ENCODE measurements around the gene ECI2. TPM values are rescaled to one million over a fixed set of nuclear protein-coding genes. Genes with fewer than 3 reads are reported as not detected.

The ECI2 gene
- total RNA-seq, 1 experiment from 2014 or later: 143 TPM

DNA sequence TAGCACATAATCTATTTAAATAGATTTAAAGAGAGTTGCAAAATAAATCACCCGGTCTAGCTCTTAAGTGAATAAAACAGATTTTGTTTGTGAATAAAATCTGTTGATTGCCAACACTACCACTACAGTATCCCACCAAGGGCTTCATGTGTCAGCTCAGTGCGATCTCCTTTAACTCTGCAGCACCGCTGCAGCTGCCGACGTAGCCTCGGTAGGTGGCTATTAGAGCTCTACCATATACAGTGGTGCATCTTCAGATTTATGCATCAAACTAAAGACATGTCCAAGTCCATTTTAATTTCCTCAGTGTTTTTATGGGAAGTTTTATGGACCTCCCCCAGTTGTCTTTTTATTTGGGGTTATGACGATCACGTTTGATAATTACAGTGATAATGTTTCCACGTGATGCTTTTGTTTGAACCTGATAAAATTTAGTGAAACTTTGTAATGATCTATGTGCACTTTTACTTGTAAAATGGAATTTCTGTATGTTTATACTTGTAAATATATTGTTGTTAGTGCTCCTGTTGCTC lies 26.7 kb downstream of the ECI2 start:
- DNase-seq (no peak), ATAC-seq (no peak)
- Histone ChIP-seq H3K79me2 (ENCODE audit: low read length) (no peaks in the 10 kb centered on the region), H3K9me2 (replicated peaks; ENCODE audit: low read length) (no peaks in the 10 kb centered on the region), H2AFZ (ENCODE audit: low read length) (peak overlapping the region; percentile 25; the same call in 1 of the 2 replicates), H3K9me3 (ENCODE audit: low read length) (peaks cover 3% of the 10 kb centered on the region; the same call in 1 of the 2 replicates), H3K27ac (ENCODE audit: low read length) (no peak overlapping the region), H3K4me3 (ENCODE audit: low read length) (no peak overlapping the region), H3F3A (ENCODE audit: low read length, unreplicated experiment) (no peaks in the 10 kb centered on the region), H4K20me1 (ENCODE audit: low read length) (no peaks in the 10 kb centered on the region), H3K9ac (ENCODE audit: low read length) (no peak overlapping the region), H3K27me3 (ENCODE audit: low read length) (no peaks in the 10 kb centered on the region), H3K4me1 (ENCODE audit: insufficient read depth, low read length) (peaks cover 27% of the 10 kb centered on the region), H3K4me2 (ENCODE audit: low read length) (peak overlapping the region; percentile 14; the same call in 1 of the 2 replicates), H3K36me3 (ENCODE audit: low read depth, low read length) (no peaks in the 10 kb centered on the region)
- no TSS peak for BruUV-seq (replicated peaks)
- CTCF ChIA-PET: no interaction called here
- TF ChIP-seq, protein P1, sequence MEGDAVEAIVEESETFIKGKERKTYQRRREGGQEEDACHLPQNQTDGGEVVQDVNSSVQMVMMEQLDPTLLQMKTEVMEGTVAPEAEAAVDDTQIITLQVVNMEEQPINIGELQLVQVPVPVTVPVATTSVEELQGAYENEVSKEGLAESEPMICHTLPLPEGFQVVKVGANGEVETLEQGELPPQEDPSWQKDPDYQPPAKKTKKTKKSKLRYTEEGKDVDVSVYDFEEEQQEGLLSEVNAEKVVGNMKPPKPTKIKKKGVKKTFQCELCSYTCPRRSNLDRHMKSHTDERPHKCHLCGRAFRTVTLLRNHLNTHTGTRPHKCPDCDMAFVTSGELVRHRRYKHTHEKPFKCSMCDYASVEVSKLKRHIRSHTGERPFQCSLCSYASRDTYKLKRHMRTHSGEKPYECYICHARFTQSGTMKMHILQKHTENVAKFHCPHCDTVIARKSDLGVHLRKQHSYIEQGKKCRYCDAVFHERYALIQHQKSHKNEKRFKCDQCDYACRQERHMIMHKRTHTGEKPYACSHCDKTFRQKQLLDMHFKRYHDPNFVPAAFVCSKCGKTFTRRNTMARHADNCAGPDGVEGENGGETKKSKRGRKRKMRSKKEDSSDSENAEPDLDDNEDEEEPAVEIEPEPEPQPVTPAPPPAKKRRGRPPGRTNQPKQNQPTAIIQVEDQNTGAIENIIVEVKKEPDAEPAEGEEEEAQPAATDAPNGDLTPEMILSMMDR (conservative IDR thresholded peaks at IDR 0.05; ENCODE audit: low read depth, low read length): no peak
- TF ChIP-seq EZH2phosphoT487 (IDR thresholded peaks at IDR 0.05; ENCODE audit: borderline replicate concordance, low read length) (no peak), EZH2 (IDR thresholded peaks at IDR 0.05; ENCODE audit: low read length, unreplicated experiment) (no peak)
- POLR2A ChIA-PET (ENCODE audit: unreplicated experiment): no interaction called here
- intact Hi-C loops (cut with micrococcal nuclease): no loop called here

DNA sequence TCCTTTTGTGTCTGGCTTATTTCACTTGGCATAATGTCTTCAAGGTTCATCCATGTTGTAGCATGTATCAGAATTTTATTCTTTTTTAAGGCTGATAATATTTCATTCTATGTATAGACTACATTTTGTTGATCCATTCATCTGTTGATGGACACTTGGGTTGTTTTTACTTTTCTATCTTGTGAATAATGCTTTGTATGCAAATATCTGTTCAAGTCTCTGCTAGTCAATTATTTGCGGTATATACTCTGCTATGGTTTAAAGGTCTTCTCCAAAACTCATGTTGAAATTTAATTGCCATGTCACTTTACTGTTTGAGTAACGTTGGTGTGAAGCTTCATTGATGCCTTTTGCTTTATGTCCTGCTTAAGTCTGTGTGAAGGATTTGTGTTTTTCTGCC lies 27.5 kb downstream of the ECI2 start:
- intact Hi-C loops (cut with micrococcal nuclease): no loop called here
- Histone ChIP-seq H3K79me2 (ENCODE audit: low read length) (no peaks in the 10 kb centered on the region), H3K27ac (ENCODE audit: low read length) (no peak overlapping the region), H3K9me2 (replicated peaks; ENCODE audit: low read length) (no peaks in the 10 kb centered on the region), H3K9me3 (ENCODE audit: low read length) (peaks cover 3% of the 10 kb centered on the region; the same call in 1 of the 2 replicates), H3K36me3 (ENCODE audit: low read depth, low read length) (no peaks in the 10 kb centered on the region), H2AFZ (ENCODE audit: low read length) (no peak overlapping the region), H3K27me3 (ENCODE audit: low read length) (no peaks in the 10 kb centered on the region), H4K20me1 (ENCODE audit: low read length) (no peaks in the 10 kb centered on the region), H3K4me1 (ENCODE audit: insufficient read depth, low read length) (peaks cover 27% of the 10 kb centered on the region), H3K4me2 (ENCODE audit: low read length) (no peak overlapping the region), H3F3A (ENCODE audit: low read length, unreplicated experiment) (no peaks in the 10 kb centered on the region), H3K4me3 (ENCODE audit: low read length) (no peak overlapping the region), H3K9ac (ENCODE audit: low read length) (no peak overlapping the region)
- DNase-seq (no peak), ATAC-seq (no peak)
- CTCF ChIA-PET: no interaction called here
- BruUV-seq (replicated peaks): no TSS peak
- POLR2A ChIA-PET (ENCODE audit: unreplicated experiment): no interaction called here
- TF ChIP-seq EZH2 (IDR thresholded peaks at IDR 0.05; ENCODE audit: low read length, unreplicated experiment): no peak
- no peak for TF ChIP-seq EZH2phosphoT487 (IDR thresholded peaks at IDR 0.05; ENCODE audit: borderline replicate concordance, low read length)
- TF ChIP-seq, protein P1 (conservative IDR thresholded peaks at IDR 0.05; ENCODE audit: low read depth, low read length): no peak

DNA sequence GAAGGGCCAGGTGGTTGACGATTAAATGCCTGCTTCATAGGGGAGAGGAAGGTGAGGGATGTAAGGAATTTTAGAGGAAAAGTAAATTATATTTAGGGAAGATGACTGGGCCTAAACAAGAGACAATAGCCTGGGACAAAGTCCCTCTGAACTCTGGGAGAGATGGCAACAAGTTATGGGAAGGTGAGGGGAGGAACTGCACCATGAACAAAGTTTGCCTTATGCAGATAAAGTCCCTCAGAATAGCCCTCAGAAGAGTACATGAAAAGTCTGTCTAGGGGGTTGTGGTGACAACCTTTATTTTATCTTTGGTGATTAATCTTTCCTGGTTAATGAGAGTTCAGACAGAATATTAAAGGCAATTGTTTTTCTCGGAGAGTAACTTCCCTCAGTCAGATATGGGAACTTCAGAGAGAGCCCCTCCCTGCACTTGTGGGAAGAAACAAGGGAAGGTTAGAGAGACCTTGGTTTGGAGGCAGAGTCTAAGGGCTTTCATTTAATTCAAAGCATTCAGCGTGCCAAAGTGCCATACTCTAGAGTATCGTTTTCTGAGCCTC lies 29.3 kb downstream of the ECI2 start:
- Histone ChIP-seq H3K27ac (ENCODE audit: low read length) (no peak overlapping the region), H4K20me1 (ENCODE audit: low read length) (no peaks in the 10 kb centered on the region), H3K4me3 (ENCODE audit: low read length) (no peak overlapping the region), H3F3A (ENCODE audit: low read length, unreplicated experiment) (no peaks in the 10 kb centered on the region), H3K9me2 (replicated peaks; ENCODE audit: low read length) (no peaks in the 10 kb centered on the region), H3K36me3 (ENCODE audit: low read depth, low read length) (no peaks in the 10 kb centered on the region), H3K79me2 (ENCODE audit: low read length) (no peaks in the 10 kb centered on the region), H2AFZ (ENCODE audit: low read length) (no peak overlapping the region), H3K4me1 (ENCODE audit: insufficient read depth, low read length) (peaks cover 27% of the 10 kb centered on the region), H3K9me3 (ENCODE audit: low read length) (no peaks in the 10 kb centered on the region), H3K9ac (ENCODE audit: low read length) (no peak overlapping the region), H3K4me2 (ENCODE audit: low read length) (no peak overlapping the region), H3K27me3 (ENCODE audit: low read length) (no peaks in the 10 kb centered on the region)
- intact Hi-C loops (cut with micrococcal nuclease): no loop called here
- ChIA-PET CTCF (no interaction called here), POLR2A (ENCODE audit: unreplicated experiment) (no interaction called here)
- no TSS peak for BruUV-seq (replicated peaks)
- DNase-seq: no peak
- no peak for TF ChIP-seq EZH2 (IDR thresholded peaks at IDR 0.05; ENCODE audit: low read length, unreplicated experiment)
- TF ChIP-seq, protein P1 (conservative IDR thresholded peaks at IDR 0.05; ENCODE audit: low read depth, low read length): no peak
- no peak for TF ChIP-seq EZH2phosphoT487 (IDR thresholded peaks at IDR 0.05; ENCODE audit: borderline replicate concordance, low read length)
- ATAC-seq: no peak
